ENCODE results near the gene TRIM60.
"Not testable (repeated sequence)": the region's sequence is repeated elsewhere in the genome, so short reads cannot be mapped to it uniquely, and the experiment has no call there.

TRIM60 gene

DNA sequence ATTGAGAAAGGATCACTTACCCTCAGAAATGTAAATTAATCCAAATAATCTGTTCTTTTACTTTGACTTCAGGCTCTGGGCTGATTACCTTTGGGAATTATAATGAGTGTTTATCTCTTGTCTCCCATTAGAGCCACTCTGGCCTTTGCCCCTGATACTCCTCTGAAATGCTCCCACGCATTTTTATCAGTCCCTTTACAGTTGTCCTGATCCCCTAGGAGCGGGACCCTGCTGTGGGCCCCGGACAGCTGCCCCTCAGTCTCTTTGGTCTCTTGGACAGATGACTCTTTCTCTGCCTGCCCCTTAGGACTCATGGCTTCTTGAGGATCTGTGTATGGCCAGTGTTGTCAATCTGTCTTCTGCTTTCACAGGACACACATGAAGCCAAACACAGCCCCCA is 20.8 kb downstream of the TRIM60 start:
- DNase-seq (ENCODE audit: low read depth in 2 of 2, low spot score in 1 of 2) = no peak

DNA sequence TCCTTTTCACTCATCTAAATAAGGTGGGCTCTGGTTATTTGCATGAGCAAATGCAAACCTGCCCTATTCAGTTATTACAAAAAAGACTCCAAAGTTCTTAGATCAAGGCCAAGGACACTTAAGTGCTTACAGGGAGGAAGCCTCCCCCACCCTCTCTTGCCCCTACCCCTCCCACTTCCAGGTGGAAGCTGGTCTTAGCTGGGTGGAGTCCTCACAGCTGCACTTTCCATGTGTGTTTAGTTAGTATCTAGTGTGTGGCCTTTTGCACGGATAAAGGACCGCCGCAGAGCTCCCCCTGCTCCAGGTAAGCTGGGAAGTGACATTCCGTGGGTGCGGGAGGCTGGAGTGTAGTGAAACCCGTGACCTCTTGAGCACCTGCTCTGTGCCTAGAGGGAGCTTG is 21.8 kb downstream of the TRIM60 start, which contains the start of gene TRIM75:
TSS of gene TRIM75 (plus strand) at position 222 of the 400 bp plus-strand sequence. CDS start 5,282 bp downstream, outside the sequence.
- no peak for DNase-seq (ENCODE audit: low read depth in 2 of 2, low spot score in 1 of 2)

DNA sequence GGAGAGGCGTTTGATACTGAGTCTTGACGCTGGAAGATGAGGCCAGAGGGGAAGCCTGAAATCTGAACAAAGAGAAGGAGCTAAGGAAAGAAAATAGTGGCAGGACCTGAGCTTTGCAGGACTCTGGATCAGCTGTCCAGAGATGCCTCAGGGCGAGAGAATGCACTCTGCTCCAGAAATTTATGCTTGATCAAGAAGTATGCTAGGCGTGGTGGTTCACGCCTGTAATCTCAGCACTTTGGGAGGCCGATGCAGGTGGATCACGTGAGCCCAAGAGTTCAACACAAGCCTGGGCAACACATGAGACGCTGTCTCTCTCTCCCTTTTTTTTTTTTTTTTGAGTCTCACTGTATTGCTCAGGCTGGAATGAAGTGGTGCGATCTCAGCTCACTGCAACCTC is 23.8 kb downstream of the TRIM60 start:
- no peak for DNase-seq (ENCODE audit: low read depth in 2 of 2, low spot score in 1 of 2)

DNA sequence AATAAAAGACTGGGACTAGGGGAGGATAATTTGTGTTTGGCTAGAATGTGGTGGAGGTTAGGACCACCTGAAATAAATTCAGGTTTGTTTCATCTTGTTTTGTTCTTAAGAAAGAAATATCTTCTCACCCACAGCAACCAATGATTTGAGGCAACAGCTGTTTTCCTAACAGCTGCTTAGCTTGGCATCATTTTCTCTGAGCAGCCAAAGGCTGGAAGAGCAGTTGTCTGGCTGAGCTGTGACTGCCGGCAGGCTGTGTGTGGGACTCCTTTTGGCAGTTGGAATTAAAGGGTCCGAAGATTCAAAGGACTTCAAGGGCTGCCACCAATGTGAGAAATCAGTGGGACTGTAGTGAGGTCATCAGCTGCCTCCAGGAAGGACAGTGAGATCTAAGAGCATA is 26.9 kb downstream of the TRIM60 start:
- no peak for DNase-seq (ENCODE audit: low read depth in 2 of 2, low spot score in 1 of 2)

DNA sequence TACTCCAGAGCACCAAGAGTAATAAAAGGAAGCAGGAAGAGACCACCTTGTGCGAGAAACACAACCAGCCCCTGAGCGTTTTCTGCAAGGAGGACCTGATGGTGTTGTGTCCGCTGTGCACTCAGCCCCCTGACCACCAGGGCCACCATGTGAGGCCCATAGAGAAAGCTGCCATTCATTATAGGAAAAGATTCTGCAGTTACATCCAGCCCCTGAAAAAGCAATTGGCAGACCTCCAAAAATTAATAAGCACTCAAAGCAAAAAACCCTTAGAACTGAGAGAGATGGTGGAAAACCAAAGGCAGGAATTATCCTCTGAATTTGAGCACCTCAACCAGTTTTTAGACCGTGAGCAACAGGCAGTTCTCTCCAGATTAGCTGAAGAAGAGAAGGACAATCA is 27.6 kb downstream of the TRIM60 start:
- DNase-seq (ENCODE audit: low read depth in 2 of 2, low spot score in 1 of 2) = no peak

DNA sequence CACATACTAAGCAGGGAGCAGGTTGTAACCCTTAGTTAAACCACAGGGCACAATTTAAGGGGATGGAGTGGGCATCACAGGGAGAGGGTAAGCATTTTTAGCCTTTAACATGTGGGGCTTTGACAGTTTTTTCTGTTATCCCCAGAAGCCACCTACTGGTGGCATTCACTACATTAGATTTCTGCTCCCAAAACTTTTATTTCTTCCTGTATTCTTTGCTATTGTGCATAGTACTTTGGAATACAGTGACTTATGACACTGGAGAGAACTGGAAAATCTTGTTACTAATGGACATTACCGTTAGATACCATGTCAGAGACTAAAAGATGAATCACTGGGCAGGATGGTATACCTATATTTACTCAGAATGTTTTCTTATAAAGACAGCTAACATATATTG is 29.1 kb downstream of the TRIM60 start:
- DNase-seq (ENCODE audit: low read depth in 2 of 2, low spot score in 1 of 2) = no peak

DNA sequence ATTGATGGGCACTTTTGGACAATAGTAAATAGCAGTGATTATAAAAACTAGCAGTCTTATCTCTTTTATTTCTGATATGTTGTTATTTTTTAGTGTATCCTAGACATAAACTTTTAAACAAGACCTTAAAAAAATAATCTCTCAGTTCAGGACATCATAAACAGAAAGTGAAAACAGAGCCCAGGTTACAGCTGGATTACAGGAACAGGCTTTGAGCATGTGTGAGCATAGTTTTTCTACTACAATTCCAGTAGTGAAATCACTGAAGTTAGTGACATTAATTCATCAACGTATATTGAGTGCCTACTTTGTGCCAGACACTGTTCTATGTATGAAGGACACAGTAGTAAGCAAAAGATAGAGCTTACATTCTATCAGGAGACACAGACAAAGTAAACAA is 38.8 kb downstream of the TRIM60 start:
- no peak for DNase-seq (ENCODE audit: low read depth in 2 of 2, low spot score in 1 of 2)

DNA sequence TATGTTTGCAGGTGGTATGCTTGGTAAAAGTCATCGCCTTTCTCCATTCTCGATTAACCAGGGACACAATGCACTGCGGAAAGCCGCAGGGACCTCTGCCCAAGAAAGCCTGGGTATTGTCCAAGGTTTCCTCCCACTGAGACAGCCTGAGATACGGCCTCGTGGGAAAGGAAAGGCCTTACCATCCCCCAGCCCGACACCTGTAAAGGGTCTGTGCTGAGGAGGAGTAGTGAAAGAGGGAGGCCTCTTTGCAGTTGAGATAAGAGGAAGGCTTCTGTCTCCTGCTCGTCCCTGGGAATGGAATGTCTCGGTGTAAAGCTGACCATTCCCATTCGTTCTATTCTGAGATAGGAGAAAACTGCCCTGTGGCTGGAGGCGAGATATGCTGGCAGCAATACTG is 41.5 kb downstream of the TRIM60 start:
- not testable (repeated sequence) for DNase-seq (ENCODE audit: low read depth in 2 of 2, low spot score in 1 of 2)

DNA sequence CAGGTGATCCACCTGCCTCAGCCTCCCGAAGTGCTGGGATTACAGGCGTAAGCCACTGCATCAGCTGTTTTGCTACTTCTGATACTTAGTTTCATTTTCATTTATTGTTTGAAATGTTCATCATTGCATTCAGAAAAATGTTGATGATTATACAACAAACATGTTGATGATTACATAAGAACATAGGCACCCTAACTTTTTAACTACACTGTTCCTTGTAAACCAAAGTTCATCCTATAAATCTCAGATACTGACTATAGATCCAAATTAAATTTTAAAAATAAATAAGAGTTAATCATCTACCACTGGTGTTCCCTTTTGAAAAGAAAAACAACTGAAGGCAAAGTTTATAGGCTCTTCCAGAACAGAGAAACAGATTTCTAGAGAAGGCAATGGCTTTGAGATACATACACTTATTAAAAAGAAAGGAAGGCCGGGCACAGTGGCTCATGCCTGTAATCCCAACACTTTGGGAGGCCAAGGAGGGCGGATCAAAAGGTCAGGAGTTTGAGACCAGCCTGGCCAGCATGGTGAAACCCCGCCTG is 45.3 kb downstream of the TRIM60 start:
- no peak for DNase-seq (ENCODE audit: low read depth in 2 of 2, low spot score in 1 of 2)

DNA sequence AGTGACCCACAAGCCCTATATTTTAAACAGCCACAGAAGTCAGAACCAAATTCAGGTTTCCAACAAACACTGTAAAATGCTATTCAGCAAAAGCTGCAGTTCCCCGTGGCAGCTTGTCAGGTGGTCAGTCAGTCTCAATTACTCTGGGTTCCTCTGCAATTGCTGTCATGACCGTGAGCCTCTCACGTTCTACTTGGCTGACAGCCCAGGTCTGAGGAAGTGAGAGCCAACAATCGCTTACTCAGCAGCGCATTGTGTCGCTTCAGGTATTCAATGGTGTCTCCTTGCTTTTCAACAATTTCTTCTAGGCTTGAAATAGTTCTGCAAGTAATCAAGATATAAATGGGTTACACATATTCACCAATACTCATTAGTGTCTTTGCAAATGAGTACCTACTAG is 47.7 kb downstream of the TRIM60 start:
- no peak for DNase-seq (ENCODE audit: low read depth in 2 of 2, low spot score in 1 of 2)

DNA sequence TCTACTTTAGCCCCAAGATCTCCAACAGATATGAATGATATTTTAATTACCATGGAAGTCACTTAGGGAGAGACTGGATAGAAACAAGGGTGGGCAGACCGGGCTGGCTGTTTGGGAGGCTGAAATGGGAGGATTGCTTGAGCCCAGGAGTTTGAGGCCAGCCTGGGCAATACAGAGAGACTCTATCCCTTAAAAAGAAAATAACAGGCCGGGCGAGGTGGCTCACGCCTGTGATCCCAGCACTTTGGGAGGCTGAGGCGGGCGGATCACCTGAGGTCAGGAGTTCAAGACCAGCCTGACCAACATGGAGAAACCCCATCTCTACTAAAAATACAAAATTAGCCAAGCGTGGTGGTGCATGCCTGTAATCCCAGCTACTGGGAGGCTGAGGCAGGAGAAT is 53.0 kb downstream of the TRIM60 start:
- DNase-seq (ENCODE audit: low read depth in 2 of 2, low spot score in 1 of 2) = not testable (repeated sequence)

DNA sequence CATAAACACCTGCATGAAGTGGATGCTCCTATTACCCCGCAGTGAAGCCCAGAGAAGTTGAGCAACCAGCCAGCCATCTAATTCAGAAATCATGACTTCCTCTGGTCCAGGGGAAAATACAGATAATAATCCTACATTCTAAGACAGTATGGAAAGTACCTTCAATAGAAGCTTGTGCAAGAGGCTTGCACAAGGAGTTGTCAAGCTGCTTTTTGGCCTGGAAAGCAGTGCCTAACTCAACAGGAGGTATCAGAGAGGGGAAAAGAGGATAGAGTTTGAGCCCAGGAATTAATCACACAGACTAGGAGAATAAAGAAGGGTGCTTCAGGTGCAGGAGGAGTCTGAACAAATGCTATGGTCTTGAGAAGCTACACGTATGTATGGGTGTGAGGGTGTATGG is 54.1 kb downstream of the TRIM60 start:
- no peak for DNase-seq (ENCODE audit: low read depth in 2 of 2, low spot score in 1 of 2)

DNA sequence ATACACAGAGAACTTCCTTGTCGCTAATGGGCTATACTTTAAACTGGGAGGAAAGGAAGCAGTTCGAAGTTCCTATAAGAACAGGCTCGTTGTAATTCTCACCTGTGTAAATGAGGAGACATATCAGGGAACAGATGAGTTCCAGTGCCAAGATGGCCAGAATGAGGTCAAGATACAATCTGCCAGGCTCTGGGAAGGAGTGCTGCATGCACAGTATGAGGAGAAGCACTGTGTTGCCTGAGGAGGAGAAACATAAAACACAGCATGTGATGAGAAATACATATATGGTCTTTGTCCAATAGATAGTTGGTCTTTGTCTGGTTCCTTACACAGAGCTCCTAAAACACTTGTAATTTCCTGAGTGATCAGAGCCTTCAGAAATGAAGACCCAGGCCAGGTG is 56.6 kb downstream of the TRIM60 start:
- DNase-seq (ENCODE audit: low read depth in 2 of 2, low spot score in 1 of 2) = no peak

Measured in stimulated activated CD8-positive, alpha-beta memory T cell treated with anti-CD3 and anti-CD28 coated beads, Interleukin-4, amount 100 ng/mL, for 1 hour (primary cell).